Neural cell (in vitro differentiated cells): ENCODE results near the gene RSPH1.

Experiments
- CTCF ChIP-seq: fragments of 450-650 bp; IDR thresholded peaks from 2 replicates; pipeline ENCODE4 v1.5.1; 2014; ENCODE audit warnings: antibody characterized with exemption, mild to moderate bottlenecking, moderate library complexity; ENCODE audit not compliant: poor library complexity, severe bottlenecking
- EZH2 ChIP-seq: fragments of 200-600, 300-800 bp; shearing (Covaris generic), sonication (generic); IDR thresholded peaks from 2 replicates; pipeline ENCODE4 v1.6.1; 2014; ENCODE audit warnings: antibody characterized with exemption, low read length, borderline replicate concordance, mild to moderate bottlenecking; ENCODE audit not compliant: insufficient read depth, poor library complexity, severe bottlenecking
- POLR2AphosphoS5 ChIP-seq: IDR thresholded peaks from 2 replicates; pipeline ENCODE4 v1.6.1; 2012

- TF ChIP-seq POLR2AphosphoS5: no peak
- no peak for TF ChIP-seq CTCF
- no peak for TF ChIP-seq EZH2
Measured at GRCh38 chr21:42447732-42448131, 48.3 kb downstream of the RSPH1 start.
